ENCODE measurements around the gene GP1BB.

The GP1BB gene

GRCh38 chr22:19756288-19757128 lies 33.2 kb downstream of the GP1BB start:
- Histone ChIP-seq H3K36me3 (ENCODE audit: control insufficient read depth in 1 of 2, insufficient read depth in 2 of 2, low read length in 2 of 2) (no peaks in the 10 kb centered on the region), H3K4me1 (ENCODE audit: control insufficient read depth in 1 of 2, insufficient read depth in 2 of 2, low read length in 2 of 2) (peaks cover 0 to 46% of the 10 kb centered on the region in 2 donors), H3K27me3 (ENCODE audit: low read depth, low read length) (peaks cover 38% of the 10 kb centered on the region), H3K4me3 (ENCODE audit: low read depth in 1 of 2, low read length in 2 of 2) (peak overlapping the region in 1 of 2 donors; percentile 37), H3K9me3 (ENCODE audit: control insufficient read depth in 1 of 2, low read length in 2 of 2) (no peaks in the 10 kb centered on the region), H3K27ac (ENCODE audit: low read length) (no peak overlapping the region)

- Histone ChIP-seq H3K9me3 (ENCODE audit: control insufficient read depth in 1 of 2, low read length in 2 of 2) (no peaks in the 10 kb centered on the region), H3K36me3 (ENCODE audit: control insufficient read depth in 1 of 2, insufficient read depth in 2 of 2, low read length in 2 of 2) (no peaks in the 10 kb centered on the region), H3K4me3 (ENCODE audit: low read depth in 1 of 2, low read length in 2 of 2) (peak overlapping the region; percentile 7 to 37), H3K27me3 (ENCODE audit: low read depth, low read length) (peaks cover 43% of the 10 kb centered on the region), H3K27ac (ENCODE audit: low read length) (no peak overlapping the region), H3K4me1 (ENCODE audit: control insufficient read depth in 1 of 2, insufficient read depth in 2 of 2, low read length in 2 of 2) (peaks cover 0 to 46% of the 10 kb centered on the region in 2 donors)
Measured at GRCh38 chr22:19757140-19757984, 34.0 kb downstream of the GP1BB start.

GRCh38 chr22:19757985-19758895 lies 34.9 kb downstream of the GP1BB start:
- Histone ChIP-seq H3K27ac (ENCODE audit: low read length) (no peak overlapping the region), H3K36me3 (ENCODE audit: control insufficient read depth in 1 of 2, insufficient read depth in 2 of 2, low read length in 2 of 2) (no peaks in the 10 kb centered on the region), H3K4me3 (ENCODE audit: low read depth in 1 of 2, low read length in 2 of 2) (no peak overlapping the region), H3K9me3 (ENCODE audit: control insufficient read depth in 1 of 2, low read length in 2 of 2) (no peaks in the 10 kb centered on the region), H3K27me3 (ENCODE audit: low read depth, low read length) (peaks cover 50% of the 10 kb centered on the region), H3K4me1 (ENCODE audit: control insufficient read depth in 1 of 2, insufficient read depth in 2 of 2, low read length in 2 of 2) (peaks cover 0 to 46% of the 10 kb centered on the region in 2 donors)

- Histone ChIP-seq H3K4me1 (ENCODE audit: control insufficient read depth in 1 of 2, insufficient read depth in 2 of 2, low read length in 2 of 2) (peaks cover 0 to 46% of the 10 kb centered on the region in 2 donors), H3K9me3 (ENCODE audit: control insufficient read depth in 1 of 2, low read length in 2 of 2) (no peaks in the 10 kb centered on the region), H3K27ac (ENCODE audit: low read length) (no peak overlapping the region), H3K36me3 (ENCODE audit: control insufficient read depth in 1 of 2, insufficient read depth in 2 of 2, low read length in 2 of 2) (no peaks in the 10 kb centered on the region), H3K27me3 (ENCODE audit: low read depth, low read length) (peaks cover 56% of the 10 kb centered on the region), H3K4me3 (ENCODE audit: low read depth in 1 of 2, low read length in 2 of 2) (no peak overlapping the region)
Measured at GRCh38 chr22:19758896-19759426, 35.6 kb downstream of the GP1BB start.

- H3K4me1 ChIP-seq (ENCODE audit: control insufficient read depth in 1 of 2, insufficient read depth in 2 of 2, low read length in 2 of 2) = peaks cover 0 to 46% of the 10 kb centered on the region in 2 donors
- H3K4me3 ChIP-seq (ENCODE audit: low read depth in 1 of 2, low read length in 2 of 2) = peak overlapping the region in 1 of 2 donors; percentile 32
- H3K9me3 ChIP-seq (ENCODE audit: control insufficient read depth in 1 of 2, low read length in 2 of 2) = no peaks in the 10 kb centered on the region
- peaks cover 54% of the 10 kb centered on the region for H3K27me3 ChIP-seq (ENCODE audit: low read depth, low read length)
- no peaks in the 10 kb centered on the region for H3K36me3 ChIP-seq (ENCODE audit: control insufficient read depth in 1 of 2, insufficient read depth in 2 of 2, low read length in 2 of 2)
- H3K27ac ChIP-seq (ENCODE audit: low read length) = no peak overlapping the region
Measured at GRCh38 chr22:19759427-19760057, 36.2 kb downstream of the GP1BB start.

- H3K4me3 ChIP-seq (ENCODE audit: low read depth in 1 of 2, low read length in 2 of 2) = peak within 1 kb of the TSS in 1 of 2 donors; percentile 32
- no peaks in the 10 kb centered on the region for H3K36me3 ChIP-seq (ENCODE audit: control insufficient read depth in 1 of 2, insufficient read depth in 2 of 2, low read length in 2 of 2)
- peaks cover 54% of the 10 kb centered on the region for H3K27me3 ChIP-seq (ENCODE audit: low read depth, low read length)
- peaks cover 0 to 41% of the 10 kb centered on the region in 2 donors for H3K4me1 ChIP-seq (ENCODE audit: control insufficient read depth in 1 of 2, insufficient read depth in 2 of 2, low read length in 2 of 2)
- H3K9me3 ChIP-seq (ENCODE audit: control insufficient read depth in 1 of 2, low read length in 2 of 2) = no peaks in the 10 kb centered on the region
- no peak within 1 kb of the TSS for H3K27ac ChIP-seq (ENCODE audit: low read length)
Measured at GRCh38 chr22:19760058-19760950, 37.0 kb downstream of the GP1BB start, which contains the start of gene TBX1. Gene TBX1 (plus strand): TSS chr22:19760778. CDS start chr22:19760844, 66 bp downstream.

GRCh38 chr22:19760951-19761724 lies 37.8 kb downstream of the GP1BB start:
- H3K27me3 ChIP-seq (ENCODE audit: low read depth, low read length) = peaks cover 49% of the 10 kb centered on the region
- H3K27ac ChIP-seq (ENCODE audit: low read length) = no peak overlapping the region
- no peaks in the 10 kb centered on the region for H3K9me3 ChIP-seq (ENCODE audit: control insufficient read depth in 1 of 2, low read length in 2 of 2)
- H3K4me3 ChIP-seq (ENCODE audit: low read depth in 1 of 2, low read length in 2 of 2) = no peak overlapping the region
- peaks cover 0 to 37% of the 10 kb centered on the region in 2 donors for H3K4me1 ChIP-seq (ENCODE audit: control insufficient read depth in 1 of 2, insufficient read depth in 2 of 2, low read length in 2 of 2)
- H3K36me3 ChIP-seq (ENCODE audit: control insufficient read depth in 1 of 2, insufficient read depth in 2 of 2, low read length in 2 of 2) = no peaks in the 10 kb centered on the region

GRCh38 chr22:19761725-19762567 lies 38.6 kb downstream of the GP1BB start:
- Histone ChIP-seq H3K36me3 (ENCODE audit: control insufficient read depth in 1 of 2, insufficient read depth in 2 of 2, low read length in 2 of 2) (no peaks in the 10 kb centered on the region), H3K27ac (ENCODE audit: low read length) (no peak overlapping the region), H3K9me3 (ENCODE audit: control insufficient read depth in 1 of 2, low read length in 2 of 2) (no peaks in the 10 kb centered on the region), H3K27me3 (ENCODE audit: low read depth, low read length) (peaks cover 45% of the 10 kb centered on the region), H3K4me3 (ENCODE audit: low read depth in 1 of 2, low read length in 2 of 2) (peak overlapping the region in 1 of 2 donors; percentile 7), H3K4me1 (ENCODE audit: control insufficient read depth in 1 of 2, insufficient read depth in 2 of 2, low read length in 2 of 2) (peaks cover 0 to 34% of the 10 kb centered on the region in 2 donors)
